Progenitor cell of endocrine pancreas (in vitro differentiated cells): Measurements from ENCODE around the gene TM9SF2. TPM values are rescaled to one million over a fixed set of nuclear protein-coding genes. Genes with fewer than 3 reads are reported as not detected.

ENCODE experiments used
- DNase-seq: peaks from one replicate; pipeline ENCODE4 v3.0.0; 2021; ENCODE audit warnings: low spot score; ENCODE audit not compliant: unreplicated experiment
- H3K27ac Mint-ChIP-seq: 2 replicates; pipeline ENCODE4 v1.8.0; 2021; ENCODE audit warnings: mild to moderate bottlenecking, moderate library complexity, mixed read lengths
- H3K27me3 Mint-ChIP-seq: 2 replicates; pipeline ENCODE4 v1.8.0; 2021; ENCODE audit warnings: mixed read lengths
- H3K36me3 Mint-ChIP-seq: 2 replicates; pipeline ENCODE4 v1.8.0; 2022; ENCODE audit warnings: mixed read lengths; ENCODE audit not compliant: insufficient read depth
- H3K4me1 Mint-ChIP-seq: 2 replicates; pipeline ENCODE4 v1.8.0; 2021; ENCODE audit warnings: low read depth, mixed read lengths
- H3K4me3 Mint-ChIP-seq: 2 replicates; pipeline ENCODE4 v1.8.0; 2021; ENCODE audit warnings: low read depth, mild to moderate bottlenecking, moderate library complexity, mixed read lengths
- H3K9me3 Mint-ChIP-seq: 2 replicates; pipeline ENCODE4 v1.8.0; 2021; ENCODE audit warnings: low read depth, mixed read lengths
- total RNA-seq: library from RNA; stranded (reverse); gene quantifications from 2 replicates; pipeline ENCODE4 v1.2.1, GENCODE V29; 2021
- TF ChIP-seq, protein P1 (sequence below): fragments of 200-600 bp; sonication (generic); IDR thresholded peaks from one replicate; pipeline ENCODE4 v1.5.0; 2021; ENCODE audit warnings: antibody characterized with exemption, mild to moderate bottlenecking; ENCODE audit not compliant: unreplicated experiment

Gene TM9SF2
- total RNA-seq, 1 donor from 2014 or later, result 109 TPM

DNA sequence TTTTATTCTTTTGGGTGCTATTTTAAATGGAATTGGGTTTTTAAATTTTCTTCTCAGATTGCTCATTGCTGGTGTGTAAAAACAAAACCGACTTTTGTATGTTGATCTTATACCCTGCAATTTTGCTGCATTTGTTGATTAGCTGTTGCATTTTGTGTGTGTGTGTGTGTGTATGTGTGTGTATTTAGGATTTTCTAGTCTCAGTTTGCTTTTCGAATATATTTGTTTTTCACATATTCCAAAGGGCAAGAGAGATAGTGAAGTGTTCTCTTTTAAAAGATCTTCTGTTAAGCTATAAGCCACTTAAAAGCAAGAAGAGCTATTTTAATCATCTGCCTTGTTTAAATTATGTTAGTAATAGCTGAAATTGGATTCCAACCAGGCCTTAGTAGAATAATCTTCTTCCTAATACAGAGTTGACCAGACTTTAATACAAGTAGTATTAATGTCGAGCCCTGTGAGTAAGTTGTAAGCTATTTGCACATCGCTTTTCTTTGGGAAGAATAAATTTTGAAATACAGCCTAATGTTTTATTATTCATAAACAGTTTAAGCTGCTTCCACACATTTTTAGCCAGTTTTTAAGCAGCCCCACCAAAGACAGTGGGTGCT is 57.4 kb downstream of the TM9SF2 start:
- no peak overlapping the region for H3K27ac Mint-ChIP-seq
- H3K9me3 Mint-ChIP-seq, result no peaks in the 10 kb centered on the region
- no peaks in the 10 kb centered on the region for H3K27me3 Mint-ChIP-seq
- no peak for DNase-seq
- TF ChIP-seq, protein P1, sequence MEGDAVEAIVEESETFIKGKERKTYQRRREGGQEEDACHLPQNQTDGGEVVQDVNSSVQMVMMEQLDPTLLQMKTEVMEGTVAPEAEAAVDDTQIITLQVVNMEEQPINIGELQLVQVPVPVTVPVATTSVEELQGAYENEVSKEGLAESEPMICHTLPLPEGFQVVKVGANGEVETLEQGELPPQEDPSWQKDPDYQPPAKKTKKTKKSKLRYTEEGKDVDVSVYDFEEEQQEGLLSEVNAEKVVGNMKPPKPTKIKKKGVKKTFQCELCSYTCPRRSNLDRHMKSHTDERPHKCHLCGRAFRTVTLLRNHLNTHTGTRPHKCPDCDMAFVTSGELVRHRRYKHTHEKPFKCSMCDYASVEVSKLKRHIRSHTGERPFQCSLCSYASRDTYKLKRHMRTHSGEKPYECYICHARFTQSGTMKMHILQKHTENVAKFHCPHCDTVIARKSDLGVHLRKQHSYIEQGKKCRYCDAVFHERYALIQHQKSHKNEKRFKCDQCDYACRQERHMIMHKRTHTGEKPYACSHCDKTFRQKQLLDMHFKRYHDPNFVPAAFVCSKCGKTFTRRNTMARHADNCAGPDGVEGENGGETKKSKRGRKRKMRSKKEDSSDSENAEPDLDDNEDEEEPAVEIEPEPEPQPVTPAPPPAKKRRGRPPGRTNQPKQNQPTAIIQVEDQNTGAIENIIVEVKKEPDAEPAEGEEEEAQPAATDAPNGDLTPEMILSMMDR, result no peak
- peaks cover 33% of the 10 kb centered on the region for H3K36me3 Mint-ChIP-seq
- peaks cover 4% of the 10 kb centered on the region for H3K4me1 Mint-ChIP-seq
- no peak overlapping the region for H3K4me3 Mint-ChIP-seq

DNA sequence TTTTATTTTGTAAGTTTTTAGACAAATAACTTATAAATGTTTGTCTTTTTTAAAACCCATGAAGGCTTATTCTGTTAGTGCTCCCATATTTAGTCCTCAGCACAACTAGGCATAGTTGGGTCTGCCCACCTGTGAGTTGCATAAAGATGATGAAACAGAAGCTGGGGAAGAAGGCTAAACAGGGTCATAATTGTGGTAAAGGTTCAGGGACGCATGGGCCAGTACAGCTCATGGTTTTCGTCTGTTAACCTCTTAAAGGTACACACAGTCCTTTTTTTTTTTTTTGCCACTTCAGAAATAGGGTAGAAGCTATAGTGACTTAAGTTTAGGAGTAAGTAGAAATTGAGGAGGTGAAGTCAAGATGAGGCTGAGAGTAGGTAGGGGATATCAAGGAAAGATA is 58.3 kb downstream of the TM9SF2 start:
- TF ChIP-seq, protein P1, result no peak
- Mint-ChIP-seq H3K4me3 (no peak overlapping the region), H3K27me3 (no peaks in the 10 kb centered on the region), H3K27ac (no peak overlapping the region), H3K36me3 (peaks cover 38% of the 10 kb centered on the region), H3K9me3 (no peaks in the 10 kb centered on the region), H3K4me1 (peaks cover 4% of the 10 kb centered on the region)
- no peak for DNase-seq

DNA sequence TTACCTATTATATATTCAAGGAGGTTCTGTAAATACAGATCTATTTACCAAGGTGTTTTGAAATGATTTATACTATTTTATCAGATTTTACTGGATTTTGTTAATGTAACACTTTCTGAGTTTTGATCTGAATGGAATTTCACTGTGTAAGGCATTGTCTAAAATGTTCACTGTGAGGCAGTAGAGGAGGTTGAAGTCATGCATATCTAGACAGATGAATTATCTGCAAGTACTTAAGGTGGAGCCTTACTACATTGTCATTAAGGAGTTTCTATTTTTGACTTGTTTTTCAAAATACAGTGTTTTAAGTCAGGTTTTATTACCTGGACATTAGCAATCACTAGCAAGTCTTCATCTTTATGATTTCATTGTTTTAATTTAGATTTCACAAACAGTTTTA is 62.1 kb downstream of the TM9SF2 start:
- Mint-ChIP-seq H3K36me3 (peaks cover 48% of the 10 kb centered on the region), H3K27ac (no peak overlapping the region), H3K4me3 (no peak overlapping the region), H3K27me3 (no peaks in the 10 kb centered on the region), H3K4me1 (peaks cover 4% of the 10 kb centered on the region), H3K9me3 (peaks cover 7% of the 10 kb centered on the region)
- TF ChIP-seq, protein P1, result no peak
- no peak for DNase-seq

DNA sequence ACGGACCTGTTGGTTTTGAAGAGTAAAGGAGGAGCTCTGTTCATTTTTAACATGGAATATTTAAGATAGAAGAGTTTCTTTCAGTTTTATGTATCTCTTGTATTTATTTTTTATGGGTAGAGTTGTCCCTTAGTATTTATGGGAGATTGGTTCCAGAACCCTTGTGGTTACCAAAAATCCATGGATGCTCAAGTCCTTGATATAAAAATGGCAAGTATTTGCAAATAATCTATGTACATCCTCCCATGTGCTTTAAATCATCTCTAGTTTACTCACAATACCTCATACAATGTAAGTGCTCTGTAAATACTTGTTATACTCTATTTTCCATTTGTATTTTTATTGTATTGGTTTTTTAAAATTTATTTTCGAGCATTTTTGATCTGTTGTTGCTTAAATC is 63.1 kb downstream of the TM9SF2 start:
- H3K9me3 Mint-ChIP-seq, result peaks cover 14% of the 10 kb centered on the region
- H3K4me1 Mint-ChIP-seq, result no peaks in the 10 kb centered on the region
- H3K4me3 Mint-ChIP-seq, result no peak overlapping the region
- TF ChIP-seq, protein P1, result no peak
- no peaks in the 10 kb centered on the region for H3K27me3 Mint-ChIP-seq
- DNase-seq, result no peak
- peaks cover 49% of the 10 kb centered on the region for H3K36me3 Mint-ChIP-seq
- no peak overlapping the region for H3K27ac Mint-ChIP-seq

DNA sequence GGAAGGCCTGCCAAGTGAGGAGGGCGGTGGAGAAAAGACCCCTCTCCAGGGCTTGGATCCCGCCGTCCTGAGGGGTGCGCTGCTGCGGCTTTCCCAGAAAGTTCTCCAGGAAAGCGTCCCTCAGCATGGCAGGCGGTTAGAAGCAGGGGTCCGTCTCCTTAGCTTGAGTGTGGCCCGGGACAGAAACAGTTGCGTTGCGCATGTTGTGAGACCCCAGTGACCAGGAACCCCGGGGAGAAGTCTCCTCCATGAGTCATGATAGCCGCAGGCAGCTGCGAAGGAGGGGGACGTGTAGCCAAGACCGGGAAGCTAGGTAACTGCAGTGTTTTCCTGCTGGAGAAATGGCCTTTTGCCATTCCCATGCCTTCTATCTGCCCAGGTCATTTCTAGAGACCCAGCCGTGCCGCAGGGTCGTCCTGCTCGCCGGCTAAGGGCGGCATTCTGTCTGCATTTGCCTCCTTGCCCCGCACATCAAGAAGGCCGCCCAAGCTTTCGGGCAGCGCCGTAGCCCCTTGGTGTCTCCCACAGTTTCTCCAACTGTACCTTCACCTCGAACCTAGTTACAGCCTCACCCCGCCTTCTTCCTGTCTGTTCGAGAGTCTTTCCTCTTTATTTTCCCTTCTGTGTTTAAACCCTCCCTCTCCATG is 64.3 kb downstream of the TM9SF2 start:
- Mint-ChIP-seq H3K4me1 (no peaks in the 10 kb centered on the region), H3K27ac (peak overlapping the region; percentile 42), H3K4me3 (no peak overlapping the region), H3K27me3 (no peaks in the 10 kb centered on the region), H3K36me3 (peaks cover 49% of the 10 kb centered on the region), H3K9me3 (peaks cover 14% of the 10 kb centered on the region)
- TF ChIP-seq, protein P1, result no peak
- DNase-seq, result no peak
